COLO829 (cell line): ENCODE results near the gene PRKAR1B.
A peak's percentile ranks its signal among the peaks of the same experiment; 100 is the strongest.

Experiments
- DNase-seq: peaks from one replicate; pipeline ENCODE4 v3.0.0; 2012; ENCODE audit warnings: low spot score

The PRKAR1B gene

GRCh38 chr7:603152-603951, 123.7 kb downstream of the PRKAR1B start:
- DNase-seq = no peak

- DNase-seq = no peak
Measured at GRCh38 chr7:602341-603141, 124.5 kb downstream of the PRKAR1B start.

- peak; percentile 75 for DNase-seq
Measured at GRCh38 chr7:601595-602340, 125.3 kb downstream of the PRKAR1B start.

- no peak for DNase-seq
Measured at GRCh38 chr7:601036-601594, 126.0 kb downstream of the PRKAR1B start.

- DNase-seq = no peak
Measured at GRCh38 chr7:600149-601035, 126.7 kb downstream of the PRKAR1B start.

GRCh38 chr7:598899-599298, 128.2 kb downstream of the PRKAR1B start:
- no peak for DNase-seq

- DNase-seq = no peak
Measured at GRCh38 chr7:597348-598178, 129.5 kb downstream of the PRKAR1B start.

- DNase-seq = no peak
Measured at GRCh38 chr7:596819-597182, 130.3 kb downstream of the PRKAR1B start.

- no peak for DNase-seq
Measured at GRCh38 chr7:596071-596818, 130.8 kb downstream of the PRKAR1B start.

- DNase-seq = no peak
Measured at GRCh38 chr7:595621-596010, 131.5 kb downstream of the PRKAR1B start.

- DNase-seq = no peak
Measured at GRCh38 chr7:594920-595620, 132.0 kb downstream of the PRKAR1B start.

GRCh38 chr7:594212-594913, 132.7 kb downstream of the PRKAR1B start:
- no peak for DNase-seq

GRCh38 chr7:593324-594115, 133.6 kb downstream of the PRKAR1B start:
- no peak for DNase-seq

GRCh38 chr7:591856-592628, 135.0 kb downstream of the PRKAR1B start:
- DNase-seq = no peak

GRCh38 chr7:590731-591551, 136.1 kb downstream of the PRKAR1B start:
- no peak for DNase-seq
